ENCODE measurements around the gene PLEKHN1. TPM values are rescaled to one million over a fixed set of nuclear protein-coding genes. Genes with fewer than 3 reads are reported as not detected.

PLEKHN1 gene
- total and polyA plus RNA-seq, 2 experiments from 2014 or later = 0.60 to 2.4 TPM

DNA sequence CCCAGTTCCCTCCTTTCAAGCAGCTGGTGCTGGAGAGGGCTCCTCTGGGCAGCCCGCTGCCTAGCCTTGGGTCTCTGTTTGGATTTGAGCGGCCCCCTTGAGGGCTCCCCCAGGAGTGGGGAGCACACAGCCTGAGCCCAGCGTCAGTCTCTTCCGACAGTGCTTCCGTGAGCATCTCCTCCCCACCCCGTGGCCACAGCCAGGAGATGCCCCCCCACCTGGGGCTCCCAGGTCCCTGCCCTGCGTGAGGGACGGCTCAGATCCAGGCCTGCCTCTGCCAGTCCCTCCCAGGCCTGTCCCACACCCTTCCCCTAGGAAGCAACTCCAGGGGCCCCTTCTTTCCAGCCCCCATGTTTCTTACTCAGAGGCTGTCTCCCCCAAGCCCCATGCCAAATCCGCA is 39.0 kb upstream of the PLEKHN1 start:
- Histone ChIP-seq H3K9me2 (replicated peaks; ENCODE audit: insufficient read depth) (no peaks in the 10 kb centered on the region), H3K36me3 (replicated peaks; ENCODE audit: insufficient read depth, low read depth) (no peaks in the 10 kb centered on the region), H3K27me3 (peaks cover 42% of the 10 kb centered on the region), H3K79me2 (no peaks in the 10 kb centered on the region), H3K4me1 (ENCODE audit: insufficient read depth) (peaks cover 22% of the 10 kb centered on the region), H3K9me3 (ENCODE audit: low read depth) (no peaks in the 10 kb centered on the region), H3K4me3 (no peak overlapping the region), H3K27ac (no peak overlapping the region), H3K4me2 (no peak overlapping the region), H2AFZ (no peak overlapping the region), H4K20me1 (ENCODE audit: insufficient read depth, poor library complexity, severe bottlenecking) (peaks cover 6% of the 10 kb centered on the region)
- TF ChIP-seq EZH2 (IDR thresholded peaks at IDR 0.05; ENCODE audit: borderline replicate concordance) (no peak), EZH2phosphoT487 (IDR thresholded peaks at IDR 0.05; ENCODE audit: low read depth, severe bottlenecking, unreplicated experiment) (no peak)
- TF ChIP-seq, protein P1, sequence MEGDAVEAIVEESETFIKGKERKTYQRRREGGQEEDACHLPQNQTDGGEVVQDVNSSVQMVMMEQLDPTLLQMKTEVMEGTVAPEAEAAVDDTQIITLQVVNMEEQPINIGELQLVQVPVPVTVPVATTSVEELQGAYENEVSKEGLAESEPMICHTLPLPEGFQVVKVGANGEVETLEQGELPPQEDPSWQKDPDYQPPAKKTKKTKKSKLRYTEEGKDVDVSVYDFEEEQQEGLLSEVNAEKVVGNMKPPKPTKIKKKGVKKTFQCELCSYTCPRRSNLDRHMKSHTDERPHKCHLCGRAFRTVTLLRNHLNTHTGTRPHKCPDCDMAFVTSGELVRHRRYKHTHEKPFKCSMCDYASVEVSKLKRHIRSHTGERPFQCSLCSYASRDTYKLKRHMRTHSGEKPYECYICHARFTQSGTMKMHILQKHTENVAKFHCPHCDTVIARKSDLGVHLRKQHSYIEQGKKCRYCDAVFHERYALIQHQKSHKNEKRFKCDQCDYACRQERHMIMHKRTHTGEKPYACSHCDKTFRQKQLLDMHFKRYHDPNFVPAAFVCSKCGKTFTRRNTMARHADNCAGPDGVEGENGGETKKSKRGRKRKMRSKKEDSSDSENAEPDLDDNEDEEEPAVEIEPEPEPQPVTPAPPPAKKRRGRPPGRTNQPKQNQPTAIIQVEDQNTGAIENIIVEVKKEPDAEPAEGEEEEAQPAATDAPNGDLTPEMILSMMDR (IDR thresholded peaks at IDR 0.05; ENCODE audit: poor library complexity) = no peak
- no peak for DNase-seq (ENCODE audit: low spot score)
- 84% methylated on average over 8 of the region's 9 CpGs for WGBS (ENCODE audit: low lambda C conversion rate, missing lambda C conversion rate)

DNA sequence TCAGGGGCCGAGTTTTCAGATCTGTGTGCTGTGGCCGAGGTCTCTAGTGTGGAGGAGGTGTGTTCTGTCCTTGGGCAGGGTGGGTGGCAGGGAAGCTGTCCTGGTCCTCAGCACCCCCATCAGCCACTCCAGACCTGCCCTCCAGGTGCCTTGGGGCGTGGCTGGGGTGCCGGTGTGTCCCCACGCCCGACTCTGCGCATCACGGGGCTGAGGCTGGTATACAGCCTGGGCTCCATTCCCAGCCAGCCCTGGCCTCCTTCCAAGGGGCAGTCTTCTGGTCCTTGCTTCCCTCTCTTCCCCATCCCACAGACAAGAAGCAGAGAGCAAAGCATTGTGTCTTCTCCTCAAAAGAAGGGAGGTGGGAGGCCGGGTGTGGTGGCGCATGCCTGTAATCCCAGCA is 38.5 kb upstream of the PLEKHN1 start:
- Histone ChIP-seq H3K4me2 (no peak overlapping the region), H3K4me1 (ENCODE audit: insufficient read depth) (peaks cover 25% of the 10 kb centered on the region), H3K9me3 (ENCODE audit: low read depth) (no peaks in the 10 kb centered on the region), H3K27me3 (peaks cover 39% of the 10 kb centered on the region), H2AFZ (no peak overlapping the region), H3K36me3 (replicated peaks; ENCODE audit: insufficient read depth, low read depth) (no peaks in the 10 kb centered on the region), H3K27ac (no peak overlapping the region), H3K4me3 (no peak overlapping the region), H3K79me2 (no peaks in the 10 kb centered on the region), H3K9me2 (replicated peaks; ENCODE audit: insufficient read depth) (no peaks in the 10 kb centered on the region), H4K20me1 (ENCODE audit: insufficient read depth, poor library complexity, severe bottlenecking) (peaks cover 6% of the 10 kb centered on the region)
- no peak for DNase-seq (ENCODE audit: low spot score)
- WGBS (ENCODE audit: low lambda C conversion rate, missing lambda C conversion rate) = 84% methylated on average over 10 of the region's 10 CpGs
- TF ChIP-seq EZH2 (IDR thresholded peaks at IDR 0.05; ENCODE audit: borderline replicate concordance) = no peak
- TF ChIP-seq, protein P1 (IDR thresholded peaks at IDR 0.05; ENCODE audit: poor library complexity) = no peak

DNA sequence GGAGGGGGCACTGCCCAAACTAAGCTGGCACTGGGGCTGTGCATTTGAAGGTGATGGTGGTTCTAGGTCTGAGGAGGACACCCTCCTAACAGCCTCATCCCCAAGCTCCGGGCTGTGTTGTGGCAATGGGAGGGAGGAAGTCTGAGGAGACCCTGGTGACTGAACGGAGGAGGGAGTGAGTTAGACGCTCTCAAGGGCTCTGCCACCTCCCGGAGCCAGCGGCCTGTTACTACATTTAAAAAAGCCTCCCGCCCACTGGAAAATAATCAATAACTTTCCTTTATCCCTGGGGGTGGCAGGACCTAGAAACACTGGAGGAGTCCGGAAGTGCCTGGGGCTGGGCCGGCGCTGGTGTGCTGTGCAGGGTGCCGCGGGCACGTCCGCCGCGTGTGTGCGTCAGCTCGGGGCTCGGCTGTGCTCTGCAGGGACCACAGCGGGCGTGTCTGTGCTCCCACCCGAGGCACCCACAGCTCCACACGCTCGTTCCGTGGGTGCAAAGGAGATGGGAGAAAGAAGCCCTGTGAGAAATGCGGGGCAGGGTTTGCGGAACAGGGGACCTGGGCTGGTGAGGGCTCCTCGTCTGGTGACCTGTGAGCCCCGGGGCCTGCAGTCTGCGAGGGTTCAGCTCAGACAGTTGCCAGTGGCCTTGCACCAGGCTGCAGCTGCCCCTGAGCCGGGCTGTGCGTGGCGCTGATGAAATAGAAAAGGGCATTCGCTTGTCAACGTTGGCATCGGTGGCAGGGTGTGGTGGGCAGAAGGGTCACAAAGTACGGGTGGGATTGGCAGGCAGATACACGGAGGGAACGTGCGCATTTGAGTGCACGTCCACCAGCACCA is 37.2 kb upstream of the PLEKHN1 start:
- DNase-seq (ENCODE audit: low spot score) = no peak

More for the DNA sequence above, 37.2 kb upstream of the PLEKHN1 start:
- TF ChIP-seq EZH2phosphoT487 (IDR thresholded peaks at IDR 0.05; ENCODE audit: low read depth, severe bottlenecking, unreplicated experiment) (no peak), EZH2 (IDR thresholded peaks at IDR 0.05; ENCODE audit: borderline replicate concordance) (no peak)
- TF ChIP-seq, protein P1 (IDR thresholded peaks at IDR 0.05; ENCODE audit: poor library complexity) = no peak
- Histone ChIP-seq H3K27me3 (peaks cover 40% of the 10 kb centered on the region), H2AFZ (no peak overlapping the region), H3K4me3 (no peak overlapping the region), H3K27ac (no peak overlapping the region), H4K20me1 (ENCODE audit: insufficient read depth, poor library complexity, severe bottlenecking) (peaks cover 6% of the 10 kb centered on the region), H3K9me3 (ENCODE audit: low read depth) (no peaks in the 10 kb centered on the region), H3K4me2 (no peak overlapping the region), H3K9me2 (replicated peaks; ENCODE audit: insufficient read depth) (no peaks in the 10 kb centered on the region), H3K4me1 (ENCODE audit: insufficient read depth) (peaks cover 26% of the 10 kb centered on the region), H3K79me2 (no peaks in the 10 kb centered on the region), H3K36me3 (replicated peaks; ENCODE audit: insufficient read depth, low read depth) (no peaks in the 10 kb centered on the region)
- WGBS (ENCODE audit: low lambda C conversion rate, missing lambda C conversion rate) = 87% methylated on average over 40 of the region's 40 CpGs

Data from hepatocyte (in vitro differentiated cells).